ENCODE data around the gene GTF3C5.
A peak's percentile ranks its signal among the peaks of the same experiment; 100 is the strongest.
"Not testable (repeated sequence)": the region's sequence is repeated elsewhere in the genome, so short reads cannot be mapped to it uniquely, and the experiment has no call there.

The GTF3C5 gene, protein sequence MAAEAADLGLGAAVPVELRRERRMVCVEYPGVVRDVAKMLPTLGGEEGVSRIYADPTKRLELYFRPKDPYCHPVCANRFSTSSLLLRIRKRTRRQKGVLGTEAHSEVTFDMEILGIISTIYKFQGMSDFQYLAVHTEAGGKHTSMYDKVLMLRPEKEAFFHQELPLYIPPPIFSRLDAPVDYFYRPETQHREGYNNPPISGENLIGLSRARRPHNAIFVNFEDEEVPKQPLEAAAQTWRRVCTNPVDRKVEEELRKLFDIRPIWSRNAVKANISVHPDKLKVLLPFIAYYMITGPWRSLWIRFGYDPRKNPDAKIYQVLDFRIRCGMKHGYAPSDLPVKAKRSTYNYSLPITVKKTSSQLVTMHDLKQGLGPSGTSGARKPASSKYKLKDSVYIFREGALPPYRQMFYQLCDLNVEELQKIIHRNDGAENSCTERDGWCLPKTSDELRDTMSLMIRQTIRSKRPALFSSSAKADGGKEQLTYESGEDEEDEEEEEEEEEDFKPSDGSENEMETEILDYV

DNA sequence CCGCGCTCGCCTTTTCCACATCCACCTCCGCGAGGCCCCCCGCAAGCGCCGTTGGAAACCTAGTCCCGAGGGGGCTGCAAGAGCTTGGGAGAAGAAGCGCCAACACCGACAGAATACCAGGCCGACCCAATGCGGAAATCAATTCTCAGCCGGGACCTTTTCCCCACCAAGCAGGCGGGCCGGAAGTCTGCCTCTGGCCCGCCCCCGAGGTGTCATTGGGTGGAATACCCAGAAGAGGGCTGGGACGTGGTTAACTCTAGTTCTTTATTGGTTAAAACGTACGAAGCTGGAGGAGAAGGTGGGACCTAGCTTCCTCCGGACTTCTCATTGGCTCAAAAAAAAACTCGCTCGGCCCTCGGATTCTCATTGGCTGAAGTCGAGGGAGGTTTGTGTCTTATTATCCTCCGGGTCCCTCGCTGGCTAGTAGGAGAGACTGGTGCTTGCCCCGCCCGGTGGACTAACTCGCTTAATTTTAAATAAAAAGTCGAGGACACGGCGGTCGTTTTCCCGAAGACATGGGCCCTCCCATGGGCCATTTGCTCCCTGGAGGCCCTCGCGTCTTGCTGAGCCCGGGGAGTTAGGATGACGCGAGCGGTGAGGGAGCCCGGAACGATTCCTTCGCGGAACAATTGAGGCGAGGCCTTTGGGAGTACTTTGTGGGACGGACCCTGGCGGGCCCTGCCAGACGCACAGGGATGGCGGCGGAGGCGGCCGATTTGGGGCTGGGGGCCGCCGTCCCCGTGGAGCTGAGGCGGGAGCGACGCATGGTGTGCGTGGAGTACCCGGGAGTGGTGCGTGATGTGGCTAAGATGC is at the start of gene GTF3C5:
Gene GTF3C5 (plus strand): TSS at position 681 of the 813 bp plus-strand sequence. CDS start 15 bp downstream, at position 696.
- DNase-seq (ENCODE audit: low spot score), result peak; percentile 98

DNA sequence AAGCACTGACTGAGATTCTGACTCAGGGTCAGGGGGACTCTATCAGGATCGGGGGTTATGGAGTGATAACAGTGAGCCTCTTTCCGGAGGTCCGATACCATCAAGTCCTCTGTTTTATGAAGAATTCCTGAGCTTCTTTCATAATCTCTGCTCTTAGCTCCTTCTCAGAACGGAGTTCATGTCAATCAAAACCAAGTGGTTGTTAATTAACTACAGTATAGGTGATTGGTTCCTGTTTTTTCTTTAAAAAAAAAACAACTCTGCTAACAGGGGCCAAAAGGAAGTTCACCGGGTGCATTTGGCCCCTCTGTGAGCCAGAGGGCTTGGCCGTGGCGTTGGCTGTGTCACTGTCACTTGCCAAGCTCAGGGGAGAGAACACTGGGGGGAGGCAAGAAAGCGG is 48.3 kb upstream of the GTF3C5 start:
- no peak for DNase-seq (ENCODE audit: low spot score)

DNA sequence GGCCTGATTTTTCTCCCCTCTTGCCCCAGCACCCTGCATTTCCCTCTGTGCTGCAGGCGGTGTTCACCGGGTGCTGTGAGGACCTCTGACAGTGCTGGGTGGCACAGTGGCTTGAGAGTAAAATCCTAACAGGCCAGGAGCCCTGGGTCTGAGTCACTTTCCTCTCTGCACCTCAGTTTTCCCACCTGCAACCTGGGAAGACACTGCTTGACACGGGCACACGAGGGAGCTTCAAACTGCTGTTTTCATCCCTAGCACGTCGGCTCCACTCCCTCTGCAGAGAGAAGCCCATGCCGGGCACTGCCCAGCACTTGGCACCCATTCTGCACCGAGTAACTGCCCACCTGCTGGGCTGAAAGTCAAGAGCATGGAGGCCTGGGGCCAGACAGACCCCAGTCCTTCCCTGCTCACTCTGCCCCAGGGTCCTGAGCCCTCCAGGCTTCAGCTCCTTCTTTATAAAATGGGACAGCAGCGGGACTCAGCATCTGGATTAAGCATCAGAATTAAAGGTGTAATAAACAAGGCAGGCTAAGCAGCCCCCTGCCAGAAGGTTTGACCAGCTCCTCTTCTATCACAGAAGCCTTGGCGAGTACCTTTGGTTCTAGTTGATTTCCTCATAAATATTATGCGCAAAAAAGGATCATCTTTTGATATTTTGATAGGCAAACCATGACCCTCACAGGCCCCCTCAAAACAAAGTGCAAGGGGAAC is 47.2 kb upstream of the GTF3C5 start:
- no peak for DNase-seq (ENCODE audit: low spot score)

DNA sequence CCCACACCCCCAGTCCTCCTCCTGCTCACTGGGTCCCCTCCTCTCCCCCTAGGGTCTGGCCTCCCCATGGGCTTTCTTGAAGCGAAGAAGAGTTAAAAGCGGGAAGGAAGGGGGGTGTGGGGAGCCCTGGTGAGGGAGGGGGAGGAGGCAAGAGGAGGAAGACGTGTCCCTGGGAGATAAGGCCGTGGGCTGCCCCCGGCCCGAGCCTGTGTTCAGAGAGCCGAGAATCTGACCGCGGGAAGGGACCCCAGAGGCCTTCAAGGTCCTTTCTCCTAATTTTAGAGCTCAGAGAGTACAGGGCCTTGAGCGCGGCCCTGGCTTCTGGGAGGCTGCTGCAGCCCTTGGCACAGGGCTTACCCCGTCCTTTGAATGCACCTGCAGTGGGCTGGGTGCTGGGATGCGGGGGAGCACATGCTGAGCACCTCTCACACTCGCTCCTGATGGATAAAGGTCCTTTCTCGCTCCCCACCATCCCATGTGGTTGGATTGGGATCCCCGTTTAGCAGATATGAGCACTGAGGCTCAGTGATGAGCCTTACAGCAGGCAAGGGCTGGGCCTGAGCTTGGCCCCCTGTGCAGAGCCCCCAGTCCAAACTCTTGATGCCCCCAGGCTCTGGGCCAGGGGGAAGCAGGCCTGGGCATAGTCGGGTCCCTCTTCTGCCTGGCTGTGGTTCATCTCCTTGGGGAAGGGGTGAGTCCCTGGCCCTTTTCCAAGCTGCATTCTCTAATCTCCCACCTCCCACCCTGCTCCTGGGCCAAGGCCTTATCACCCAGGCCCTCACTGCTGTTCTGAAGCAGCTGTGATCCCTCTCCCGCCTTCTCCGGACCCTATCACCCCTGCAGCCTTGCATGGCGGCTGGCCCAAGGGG is 46.4 kb upstream of the GTF3C5 start:
- no peak for DNase-seq (ENCODE audit: low spot score)

DNA sequence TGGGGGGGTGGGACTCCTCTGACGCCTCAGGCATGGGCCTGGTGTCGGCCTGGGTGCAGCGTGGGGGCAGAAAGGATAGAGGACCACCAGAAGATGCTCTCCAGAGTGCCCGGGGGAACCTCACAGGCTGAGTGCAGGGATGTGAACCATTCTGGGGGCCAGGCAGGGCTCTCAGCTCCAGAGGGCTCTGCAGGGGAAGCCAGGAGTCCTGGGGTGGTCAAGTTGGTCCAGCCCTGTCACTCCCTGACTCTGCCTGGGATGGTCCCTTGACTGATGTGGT is 45.8 kb upstream of the GTF3C5 start:
- no peak for DNase-seq (ENCODE audit: low spot score)

DNA sequence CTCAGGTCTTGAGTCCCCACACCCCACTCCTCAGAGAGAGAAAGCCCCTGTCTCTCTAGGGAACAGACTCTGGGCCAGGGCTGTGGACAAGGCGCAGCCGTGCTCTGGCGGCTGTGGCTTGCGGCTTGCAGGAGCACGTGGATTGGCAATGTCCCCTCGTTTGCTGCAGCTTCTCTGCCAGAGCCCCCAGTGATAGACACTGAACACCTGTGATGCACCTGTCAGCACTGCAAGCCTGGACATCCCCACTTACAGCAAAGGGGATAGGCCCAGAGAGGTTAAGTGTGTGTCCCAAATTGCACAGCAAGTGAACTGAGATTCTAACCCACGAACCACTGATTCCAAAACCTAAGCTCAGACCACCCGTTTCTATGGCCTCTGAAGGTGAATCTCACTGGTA is 45.3 kb upstream of the GTF3C5 start:
- no peak for DNase-seq (ENCODE audit: low spot score)

DNA sequence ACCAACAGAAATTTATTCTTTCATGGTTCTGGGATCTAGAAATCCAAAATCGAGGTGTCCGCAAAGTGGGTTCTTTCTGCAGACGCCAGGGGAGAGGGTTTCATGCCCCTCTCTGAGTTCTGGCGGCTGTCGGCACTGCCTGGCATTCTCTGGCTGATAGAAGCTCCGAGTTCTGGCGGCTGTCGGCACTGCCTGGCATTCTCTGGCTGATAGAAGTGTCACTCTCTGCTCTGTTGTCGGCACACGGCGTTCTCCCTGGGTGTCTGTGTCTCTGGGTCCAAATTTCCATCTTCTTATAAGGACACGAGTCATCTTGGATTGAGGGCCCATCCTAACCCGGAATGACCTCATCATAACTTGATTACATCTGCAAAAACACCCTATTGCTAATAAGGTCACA is 44.7 kb upstream of the GTF3C5 start:
- DNase-seq (ENCODE audit: low spot score), result no peak

DNA sequence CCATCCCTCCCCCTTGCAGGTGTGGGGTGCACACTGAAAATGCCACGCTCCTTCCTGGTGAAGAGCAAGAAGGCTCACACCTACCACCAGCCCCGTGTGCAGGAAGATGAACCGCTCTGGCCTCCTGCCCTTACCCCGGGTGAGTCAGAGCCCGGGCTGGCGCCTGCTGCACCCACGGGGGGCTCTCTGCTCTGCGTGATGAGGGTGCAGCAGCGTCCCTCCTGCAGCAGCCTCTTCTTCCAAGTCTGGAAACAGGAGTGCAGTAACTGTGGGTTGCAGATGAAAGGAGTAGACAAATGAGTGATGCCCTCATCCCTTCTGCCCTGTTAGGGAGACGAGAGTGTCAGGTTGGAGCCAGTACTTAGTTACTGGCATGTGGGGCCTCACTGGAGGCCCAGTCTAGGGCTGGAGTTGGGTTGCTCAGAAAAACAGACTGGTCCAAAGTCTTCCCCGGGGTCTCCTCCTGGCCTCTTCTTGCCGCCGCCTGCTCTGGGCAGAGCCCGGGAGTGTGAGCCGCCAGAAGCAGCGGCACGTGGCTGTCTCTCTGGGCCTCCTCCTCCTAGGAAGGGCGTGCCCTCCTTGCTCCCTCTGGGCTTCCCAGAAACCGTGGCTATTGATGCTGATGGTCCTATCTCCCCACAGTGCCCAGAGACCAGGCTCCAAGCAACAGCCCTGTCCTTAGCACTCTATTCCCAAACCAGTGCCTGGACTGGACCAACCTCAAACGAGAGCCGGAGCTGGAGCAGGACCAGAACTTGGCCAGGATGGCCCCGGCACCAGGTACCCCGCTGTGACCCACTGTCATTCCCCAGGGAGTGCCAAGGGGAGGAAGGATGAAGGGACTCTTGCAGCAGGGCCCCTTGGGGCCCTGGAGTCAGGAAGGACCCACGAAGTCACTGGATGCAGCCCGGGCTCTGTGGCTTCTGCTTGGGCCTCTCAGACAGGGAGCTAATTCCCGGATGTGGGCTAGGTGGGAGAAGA is 43.9 kb upstream of the GTF3C5 start:
- no peak for DNase-seq (ENCODE audit: low spot score)

DNA sequence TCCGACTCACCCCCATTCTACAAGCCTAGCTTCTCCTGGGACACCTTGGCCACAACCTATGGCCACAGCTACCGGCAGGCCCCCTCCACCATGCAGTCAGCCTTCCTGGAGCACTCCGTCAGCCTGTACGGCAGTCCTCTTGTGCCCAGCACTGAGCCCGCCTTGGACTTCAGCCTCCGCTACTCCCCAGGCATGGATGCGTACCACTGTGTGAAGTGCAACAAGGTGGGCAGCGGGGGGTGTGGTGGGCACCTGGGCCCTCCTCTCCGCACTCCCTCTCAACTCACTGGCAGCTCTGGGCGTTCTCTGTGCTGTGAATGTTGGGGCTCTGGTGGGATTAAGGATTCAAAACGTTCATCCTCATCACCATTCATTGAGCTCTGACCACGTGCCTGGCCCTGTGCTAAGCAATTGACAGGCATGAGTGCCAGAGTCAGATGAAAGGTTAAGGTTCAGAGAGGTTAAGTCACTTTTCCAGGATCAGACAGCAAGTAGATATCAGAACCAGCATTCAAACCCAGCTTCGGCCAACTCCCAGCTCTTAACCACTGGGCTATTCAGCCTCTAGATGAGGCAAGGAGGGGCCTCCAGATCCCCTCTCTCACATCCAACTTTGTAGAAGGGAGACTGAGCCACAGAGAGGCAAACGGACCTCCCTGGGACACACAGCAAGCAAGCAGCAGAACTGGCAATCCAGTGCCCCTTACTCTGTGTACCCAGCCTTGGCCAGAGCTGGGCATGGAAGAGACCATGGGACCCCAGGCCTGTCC is 42.4 kb upstream of the GTF3C5 start:
- no peak for DNase-seq (ENCODE audit: low spot score)

DNA sequence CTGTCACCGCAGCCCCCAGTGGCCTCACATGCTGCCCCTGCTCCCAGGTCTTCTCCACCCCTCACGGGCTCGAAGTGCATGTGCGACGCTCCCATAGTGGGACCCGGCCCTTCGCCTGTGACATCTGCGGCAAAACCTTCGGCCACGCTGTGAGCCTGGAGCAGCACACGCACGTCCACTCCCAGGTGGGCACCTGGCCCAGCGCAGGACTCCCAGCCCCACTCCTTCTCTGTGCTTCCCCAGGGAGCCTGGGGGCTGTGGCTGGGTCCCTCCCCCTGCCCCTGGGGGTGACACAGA is 41.8 kb upstream of the GTF3C5 start:
- DNase-seq (ENCODE audit: low spot score), result no peak

DNA sequence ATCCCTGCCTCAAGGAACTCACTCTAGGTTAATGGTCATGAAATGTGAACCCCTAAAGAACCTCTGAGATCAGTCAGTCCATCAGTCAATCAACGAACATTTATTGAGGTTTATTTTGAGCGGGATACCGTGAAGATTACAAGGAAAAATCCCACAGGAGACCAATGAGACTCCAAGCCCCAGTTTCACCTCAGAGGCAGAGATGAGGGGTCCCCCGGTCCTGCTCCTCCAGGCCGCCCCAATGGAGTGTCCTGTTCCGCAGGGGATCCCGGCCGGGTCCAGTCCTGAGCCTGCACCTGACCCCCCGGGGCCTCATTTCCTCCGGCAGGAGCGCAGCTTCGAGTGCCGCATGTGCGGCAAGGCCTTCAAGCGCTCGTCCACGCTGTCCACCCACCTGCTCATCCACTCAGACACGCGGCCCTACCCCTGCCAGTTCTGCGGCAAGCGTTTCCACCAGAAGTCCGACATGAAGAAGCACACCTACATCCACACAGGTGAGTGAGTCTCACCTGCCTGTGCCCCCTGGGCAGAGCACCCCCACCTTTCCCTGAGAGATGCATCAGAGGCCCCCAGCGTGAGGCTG is 41.3 kb upstream of the GTF3C5 start:
- DNase-seq (ENCODE audit: low spot score), result no peak

DNA sequence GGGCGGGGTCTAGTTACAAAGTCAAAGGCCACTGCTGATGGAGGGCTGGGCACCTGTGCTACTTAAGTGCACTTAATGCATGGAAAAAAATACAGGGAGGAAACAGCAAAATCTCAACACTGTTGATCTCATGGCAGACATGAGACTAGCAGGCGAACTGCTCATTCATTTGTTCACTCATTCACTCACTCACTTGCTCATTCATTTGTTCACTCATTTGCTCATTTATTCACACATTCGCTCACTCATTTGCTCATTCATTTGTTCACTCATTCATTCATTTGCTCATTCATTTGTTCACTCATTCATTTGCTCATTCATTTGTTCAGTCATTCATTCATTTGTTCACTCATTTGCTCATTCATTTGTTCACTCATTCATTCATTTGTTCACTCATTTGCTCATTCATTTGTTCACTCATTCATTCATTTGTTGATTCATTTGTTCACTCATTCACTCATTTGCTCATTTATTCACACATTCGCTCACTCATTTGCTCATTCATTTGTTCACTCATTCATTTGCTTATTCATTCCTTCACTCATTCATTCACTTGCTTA is 40.7 kb upstream of the GTF3C5 start:
- not testable (repeated sequence) for DNase-seq (ENCODE audit: low spot score)

DNA sequence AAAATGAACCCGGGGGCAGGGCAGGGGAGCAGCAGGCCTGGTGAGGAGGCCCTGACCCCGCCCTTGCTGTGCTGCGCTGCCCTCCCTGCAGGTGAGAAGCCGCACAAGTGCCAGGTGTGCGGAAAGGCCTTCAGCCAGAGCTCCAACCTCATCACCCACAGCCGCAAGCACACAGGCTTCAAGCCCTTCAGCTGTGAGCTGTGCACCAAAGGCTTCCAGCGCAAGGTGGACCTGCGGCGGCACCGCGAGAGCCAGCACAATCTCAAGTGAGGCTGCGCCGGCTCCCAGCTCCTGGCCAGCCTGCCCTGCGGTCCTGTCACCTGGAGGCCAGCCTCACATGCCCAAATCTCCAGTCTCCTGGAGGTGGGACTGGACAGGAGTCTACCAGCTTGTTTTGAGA is 40.0 kb upstream of the GTF3C5 start:
- DNase-seq (ENCODE audit: low spot score), result no peak

DNA sequence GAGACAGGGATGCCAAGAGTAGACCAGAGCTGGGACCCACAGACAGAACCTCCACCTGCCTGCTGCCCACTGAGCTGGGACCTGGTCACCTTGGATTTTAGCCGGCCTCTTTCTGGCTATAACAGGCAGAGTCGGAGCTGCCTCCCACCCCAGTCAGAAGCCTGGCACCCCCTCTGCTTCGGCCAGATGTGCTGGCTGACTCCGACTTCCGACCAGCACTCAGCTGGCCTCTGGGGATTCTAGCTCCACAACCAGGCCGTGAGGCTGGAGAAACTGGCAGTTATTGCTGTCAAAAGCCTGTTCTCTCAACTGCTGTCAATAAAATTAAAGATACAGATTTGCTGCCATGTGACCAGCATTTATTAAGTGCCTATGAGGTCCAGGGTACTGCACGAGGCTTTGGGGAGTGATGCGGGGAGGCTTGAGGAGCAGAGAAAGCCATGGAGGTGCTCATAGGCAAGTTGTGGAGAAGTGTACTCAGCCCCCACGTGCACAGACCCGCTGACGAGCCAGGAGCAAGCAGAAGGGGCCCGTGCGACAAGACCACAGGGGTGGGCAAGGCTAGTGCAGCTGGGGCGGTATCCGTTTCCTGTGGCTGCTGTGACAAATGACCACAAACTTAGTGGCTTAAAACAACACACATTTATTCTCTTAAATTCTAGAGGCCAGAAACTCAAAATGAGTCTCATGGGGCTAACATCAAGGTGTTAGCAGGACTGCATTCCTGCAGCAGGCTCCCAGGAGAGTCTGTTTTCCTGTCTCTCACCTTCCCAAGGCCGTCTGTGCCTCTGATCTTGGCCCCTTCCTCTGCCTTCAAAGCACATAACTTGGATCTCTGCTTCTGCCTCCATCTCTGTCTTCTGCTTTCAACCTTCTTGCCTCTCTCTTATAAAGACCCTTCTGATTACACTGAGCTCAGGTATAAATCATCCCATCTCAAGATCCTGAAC is 39.2 kb upstream of the GTF3C5 start:
- DNase-seq (ENCODE audit: low spot score), result no peak

DNA sequence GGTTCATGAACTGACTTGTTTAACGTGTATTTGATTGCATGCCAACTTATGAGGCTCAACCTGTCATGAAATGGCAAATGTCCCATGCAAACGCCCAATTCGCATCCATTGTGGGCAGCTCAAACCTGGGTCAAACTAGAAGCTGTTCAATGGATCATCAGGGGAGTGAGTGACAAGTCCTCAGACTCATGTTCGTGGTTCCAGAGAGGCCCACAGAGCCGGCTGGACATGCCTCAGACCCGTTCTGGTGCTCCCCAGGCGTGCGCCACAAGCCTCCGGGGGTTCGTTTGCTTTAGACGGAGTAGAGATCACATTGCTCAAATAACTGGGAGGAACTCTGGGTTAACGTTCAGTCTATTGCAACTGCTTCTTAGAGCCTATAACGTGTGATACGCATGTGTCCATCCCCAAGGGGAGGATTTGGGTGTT is 37.3 kb upstream of the GTF3C5 start:
- no peak for DNase-seq (ENCODE audit: low spot score)

DNA sequence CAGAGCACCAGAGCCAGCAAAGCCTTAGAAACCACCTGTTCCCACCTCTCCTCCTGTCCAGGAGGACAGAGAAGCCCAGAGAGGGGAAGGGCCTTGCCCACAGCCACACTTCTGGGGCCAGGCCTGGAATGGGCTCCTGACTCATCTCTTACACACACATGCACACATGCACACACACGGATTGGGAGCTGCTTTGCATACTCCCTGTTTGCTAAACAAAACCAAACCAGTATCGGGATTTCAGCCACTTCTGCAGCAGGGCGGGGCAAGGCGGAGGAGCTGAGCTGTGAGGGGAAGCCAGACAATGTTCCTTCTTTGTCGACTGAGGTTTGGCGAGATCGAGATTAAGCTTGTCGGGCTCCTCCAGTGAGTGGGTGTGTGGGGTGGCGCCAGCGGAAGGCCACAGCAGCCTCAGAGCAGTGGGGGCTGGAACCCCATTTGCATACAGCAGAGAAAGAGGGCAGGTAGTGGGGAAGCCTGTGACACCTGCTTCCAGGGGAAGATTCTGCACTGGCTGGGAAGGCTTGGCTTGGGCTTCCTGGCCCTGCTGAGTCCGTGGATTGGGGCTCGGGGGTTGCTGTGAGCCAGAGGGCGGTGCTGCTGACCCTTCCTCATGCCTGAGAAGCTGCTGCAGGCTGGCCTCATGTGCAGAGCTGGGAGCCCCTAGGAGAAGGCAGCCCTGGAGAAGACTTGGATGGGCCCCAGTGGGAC is 36.2 kb upstream of the GTF3C5 start:
- no peak for DNase-seq (ENCODE audit: low spot score)

DNA sequence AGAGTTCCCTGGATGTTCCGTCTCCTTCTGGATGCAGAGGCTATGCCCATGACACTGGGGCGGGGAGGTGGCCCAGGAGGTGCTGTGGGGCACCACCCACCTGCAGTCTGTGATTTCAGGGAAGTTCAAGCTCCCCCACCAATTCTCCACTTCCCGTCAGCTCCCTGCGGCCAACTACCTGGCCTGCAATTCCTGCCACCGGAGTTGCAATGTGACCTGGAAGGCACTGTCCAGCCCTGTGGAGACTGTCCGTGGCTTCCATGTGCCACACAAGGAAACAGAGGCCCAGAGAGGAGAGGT is 35.7 kb upstream of the GTF3C5 start:
- DNase-seq (ENCODE audit: low spot score), result no peak

DNA sequence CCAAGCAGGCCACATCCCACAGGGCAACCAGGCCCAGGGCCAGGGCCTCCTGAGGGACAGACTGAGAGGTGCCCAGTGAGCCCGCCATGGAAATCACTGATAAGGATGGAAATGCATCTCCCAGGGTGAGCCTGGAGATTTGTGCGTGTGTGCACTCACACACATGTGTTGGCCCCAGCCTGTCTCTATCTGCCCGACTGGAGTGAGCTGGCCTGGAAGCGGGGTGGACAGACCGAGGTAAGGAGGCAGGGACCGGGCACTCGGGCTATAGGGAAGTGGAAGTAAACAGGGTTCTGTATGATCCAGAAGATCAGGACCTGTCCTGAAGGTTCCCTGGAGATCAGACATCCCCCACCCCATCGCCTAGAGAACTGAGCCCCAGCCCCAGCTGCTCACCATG is 34.9 kb upstream of the GTF3C5 start:
- no peak for DNase-seq (ENCODE audit: low spot score)
